SK-MEL-5 (cell line): ENCODE data around the gene ERFE. TPM values are rescaled to one million over a fixed set of nuclear protein-coding genes. Genes with fewer than 3 reads are reported as not detected.

Experiments used
- DNase-seq: peaks from one replicate; pipeline ENCODE4 v3.0.0-alpha.2; 2016; ENCODE audit warnings: low read depth, low spot score
- in situ Hi-C: cut with HindIII; loops from 2 replicates; pipeline ENCODE4 v1.10.0; 2016; ENCODE audit warnings: low sequenced_read_pairs, high pct_unique_total_duplicates, low pct_unique_long_range_greater_than_20kb
- total RNA-seq: library from RNA; depleted of rRNA; stranded (reverse); fragments of >200 nt; shearing (Covaris generic); gene quantifications from 2 replicates; pipeline ENCODE4 v1.2.3, GENCODE V29; 2014

Gene ERFE
- total RNA-seq, 1 experiment from 2014 or later = 29.3 TPM

GRCh38 chr2:238123991-238124470, 34.7 kb upstream of the ERFE start:
- no peak for DNase-seq
- in situ Hi-C loops = no loop called here

DNA sequence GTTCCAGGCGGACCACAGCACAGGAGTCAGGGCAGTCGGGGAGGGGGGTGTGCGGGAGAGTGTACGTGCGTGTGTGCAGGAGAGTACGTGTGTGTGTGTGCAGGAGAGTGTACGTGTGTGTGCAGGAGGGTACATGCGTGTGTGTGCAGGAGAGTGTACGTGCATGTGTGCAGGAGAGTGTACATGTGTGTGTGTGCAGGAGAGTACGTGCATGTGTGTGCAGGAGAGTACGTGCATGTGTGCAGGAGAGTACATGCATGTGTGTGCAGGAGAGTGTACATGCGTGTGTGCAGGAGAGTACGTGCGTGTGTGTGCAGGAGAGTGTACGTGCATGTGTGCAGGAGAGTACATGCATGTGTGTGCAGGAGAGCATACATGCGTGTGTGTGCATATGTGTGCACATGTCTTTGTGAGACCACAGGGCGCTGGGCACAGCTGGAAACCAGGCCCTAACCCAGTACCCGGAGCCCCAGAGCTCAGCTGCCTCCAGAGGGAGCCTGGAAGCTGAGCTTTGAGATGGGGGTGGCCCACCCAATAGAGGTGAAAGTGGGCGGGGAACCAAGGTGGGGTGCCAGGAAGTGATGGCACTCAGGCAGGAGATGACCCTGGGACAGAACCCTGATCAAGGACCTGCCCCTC, 34.2 kb upstream of the ERFE start:
- DNase-seq = no peak
- in situ Hi-C loops = no loop called here

DNA sequence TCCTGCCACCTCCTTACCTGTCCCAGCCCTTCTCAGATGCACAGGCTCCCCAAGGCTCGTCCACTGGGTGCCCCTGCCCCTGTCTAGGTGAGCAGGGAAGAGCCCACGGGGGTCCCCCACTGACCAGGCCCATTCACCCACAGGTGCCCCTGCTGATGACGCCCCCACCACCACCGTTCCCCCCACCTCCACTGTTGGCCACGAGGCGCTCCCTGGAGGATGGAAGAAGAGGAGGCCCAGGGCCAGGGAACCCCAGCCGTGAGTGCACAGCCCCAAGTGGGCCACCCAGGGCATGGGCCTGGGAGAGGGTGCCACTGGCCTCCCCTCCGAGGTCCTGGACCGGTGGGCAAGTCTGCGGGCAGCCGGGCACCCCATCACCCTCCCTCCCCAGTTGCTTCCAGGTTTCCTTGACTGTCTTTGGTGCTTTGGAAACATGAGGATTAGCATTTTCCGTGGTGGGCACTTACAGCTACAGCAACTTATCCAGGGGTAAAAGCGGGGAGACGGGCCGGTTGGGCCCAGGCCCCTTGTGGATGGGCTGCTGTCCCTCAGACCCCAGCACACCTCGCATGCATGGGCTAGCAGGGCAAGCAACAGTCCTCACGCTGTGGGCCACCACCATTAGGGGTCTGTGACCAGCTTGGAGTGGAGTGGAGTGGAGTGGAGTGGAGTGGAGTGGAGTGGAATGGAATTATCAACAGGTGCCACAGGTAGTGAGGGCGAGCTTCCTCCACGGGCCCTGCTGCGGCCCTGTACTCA, 33.5 kb upstream of the ERFE start:
- in situ Hi-C loops = no loop called here

GRCh38 chr2:238126338-238126737, 32.4 kb upstream of the ERFE start:
- in situ Hi-C loops = no loop called here
- no peak for DNase-seq

More for the DNA sequence above, 33.5 kb upstream of the ERFE start:
- DNase-seq = no peak

DNA sequence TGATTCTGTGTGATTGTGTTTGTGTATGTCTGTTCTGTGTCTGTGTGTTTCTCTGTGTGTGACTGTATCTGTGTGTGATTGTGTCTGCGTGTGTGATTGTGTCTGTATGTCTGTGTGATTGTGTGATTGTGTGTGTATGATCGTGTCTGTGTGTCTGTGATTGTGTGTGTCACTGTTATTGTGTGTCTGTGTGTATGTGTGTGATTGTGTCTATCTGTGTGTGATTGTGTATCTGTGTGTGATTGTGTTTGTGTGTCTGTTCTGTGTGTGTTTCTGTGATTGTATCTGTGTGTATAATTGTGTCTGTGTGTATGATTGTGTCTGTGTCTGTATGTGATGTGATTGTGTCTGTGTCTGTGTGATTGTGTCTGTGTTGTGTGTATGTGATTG, 32.0 kb upstream of the ERFE start:
- in situ Hi-C loops = no loop called here
- no peak for DNase-seq

GRCh38 chr2:238127165-238128060, 31.4 kb upstream of the ERFE start:
- peak; percentile 15 for DNase-seq
- in situ Hi-C loops = no loop called here

GRCh38 chr2:238128061-238128440, 30.7 kb upstream of the ERFE start:
- no peak for DNase-seq
- in situ Hi-C loops = no loop called here

DNA sequence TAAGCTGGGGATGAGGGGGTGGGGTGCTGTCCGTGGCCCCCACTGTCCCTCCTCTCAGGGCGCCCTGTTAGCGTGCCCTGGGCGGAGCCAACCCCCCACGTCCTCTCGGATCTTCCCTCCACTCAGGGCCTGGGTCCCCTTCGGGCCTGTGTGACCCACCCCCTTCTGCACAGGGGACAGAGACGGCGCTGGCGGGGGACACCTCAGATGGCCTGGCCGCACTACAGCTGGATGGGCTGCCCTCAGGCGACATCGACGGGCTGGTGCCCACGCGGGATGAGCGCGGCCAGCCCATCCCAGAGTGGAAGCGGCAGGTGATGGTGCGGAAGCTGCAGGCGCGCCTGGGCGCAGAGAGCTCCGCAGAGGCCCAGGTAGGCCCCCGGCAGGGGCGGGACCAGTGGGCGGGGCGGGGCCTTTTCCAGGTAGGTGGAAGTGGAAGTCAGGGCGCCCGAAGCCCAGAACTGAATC, 30.2 kb upstream of the ERFE start:
- DNase-seq = no peak
- in situ Hi-C loops = no loop called here

DNA sequence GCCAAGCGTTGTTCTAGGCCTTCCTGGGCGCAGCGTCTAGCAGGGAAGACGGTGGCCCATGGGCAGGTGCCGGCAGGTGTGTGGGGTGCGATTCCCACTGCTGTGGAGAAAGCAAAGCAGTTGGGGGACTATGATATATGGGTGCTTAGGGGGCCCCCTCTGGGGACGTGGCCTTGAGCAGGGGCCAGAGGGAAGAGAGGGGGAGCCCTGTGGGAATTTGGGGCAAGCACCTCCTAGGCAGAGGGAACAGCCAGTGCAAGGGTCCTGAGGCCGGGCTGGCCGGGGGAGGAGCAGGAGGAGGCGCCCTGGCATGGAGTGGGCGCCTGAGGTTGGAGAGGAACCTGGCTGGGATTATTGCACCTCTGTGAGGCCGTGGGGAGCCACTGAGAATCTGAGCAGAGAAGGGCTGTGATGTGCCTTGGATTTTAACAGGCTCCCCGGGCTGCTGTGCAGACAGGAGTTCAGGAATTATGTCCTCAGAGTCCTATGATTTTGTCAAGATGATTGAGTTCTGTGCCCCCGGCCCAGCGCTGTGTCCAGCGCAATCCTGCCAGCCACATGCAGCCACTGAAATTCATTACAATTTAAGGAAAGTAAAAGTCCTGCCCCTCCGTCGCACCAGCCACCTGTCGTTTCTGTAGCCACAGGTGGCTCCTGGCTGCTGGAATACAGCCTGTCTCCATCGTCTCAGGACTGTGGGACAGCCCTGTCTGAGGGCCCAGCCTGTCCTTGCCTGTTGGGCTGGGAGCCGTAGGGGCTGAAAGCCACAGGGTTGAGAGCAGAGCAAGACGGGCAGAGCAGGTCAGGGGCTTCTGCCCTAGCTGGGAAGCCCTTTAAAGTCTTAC, 29.4 kb upstream of the ERFE start:
- in situ Hi-C loops = no loop called here
- DNase-seq = no peak

- no peak for DNase-seq
- in situ Hi-C loops = no loop called here
These were observed 28.6 kb upstream of the ERFE start for GRCh38 chr2:238130111-238130695.

GRCh38 chr2:238130696-238131628, 27.8 kb upstream of the ERFE start:
- no peak for DNase-seq
- in situ Hi-C loops = no loop called here

DNA sequence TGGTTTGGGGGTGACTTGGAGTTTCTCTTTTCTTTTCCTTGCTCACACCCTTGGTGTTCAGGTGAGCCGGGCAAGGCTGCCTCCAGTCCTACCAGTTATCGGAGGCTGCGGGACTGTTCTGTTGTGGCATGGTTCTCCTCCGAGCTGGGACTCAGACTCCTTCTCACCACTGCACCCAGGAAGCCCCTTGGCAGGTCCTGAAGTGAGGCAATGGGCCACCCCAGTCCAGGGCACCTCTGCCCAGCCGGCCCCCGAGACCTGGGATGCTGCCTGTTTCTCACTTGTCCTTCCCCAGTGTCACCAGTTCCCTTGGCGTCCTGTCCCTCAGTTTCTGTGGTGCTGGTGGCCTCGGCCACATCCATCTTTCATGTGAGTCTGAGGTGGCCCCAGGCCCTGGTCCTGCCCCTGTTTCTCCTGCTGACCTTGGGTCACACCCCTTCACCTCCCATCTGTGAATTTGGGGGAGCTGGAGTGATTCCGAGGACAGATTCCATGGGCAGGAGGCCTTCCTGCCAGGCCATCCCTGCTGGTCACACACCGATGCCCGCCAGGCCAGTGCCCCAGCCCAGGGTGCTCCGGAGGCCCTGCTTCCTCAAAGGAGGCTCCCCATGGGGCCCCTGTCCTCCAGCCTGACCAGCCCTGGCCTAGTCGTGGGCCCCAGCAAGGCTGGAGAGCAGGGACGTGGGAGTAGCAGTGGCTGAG, 26.9 kb upstream of the ERFE start:
- no peak for DNase-seq
- in situ Hi-C loops = no loop called here

DNA sequence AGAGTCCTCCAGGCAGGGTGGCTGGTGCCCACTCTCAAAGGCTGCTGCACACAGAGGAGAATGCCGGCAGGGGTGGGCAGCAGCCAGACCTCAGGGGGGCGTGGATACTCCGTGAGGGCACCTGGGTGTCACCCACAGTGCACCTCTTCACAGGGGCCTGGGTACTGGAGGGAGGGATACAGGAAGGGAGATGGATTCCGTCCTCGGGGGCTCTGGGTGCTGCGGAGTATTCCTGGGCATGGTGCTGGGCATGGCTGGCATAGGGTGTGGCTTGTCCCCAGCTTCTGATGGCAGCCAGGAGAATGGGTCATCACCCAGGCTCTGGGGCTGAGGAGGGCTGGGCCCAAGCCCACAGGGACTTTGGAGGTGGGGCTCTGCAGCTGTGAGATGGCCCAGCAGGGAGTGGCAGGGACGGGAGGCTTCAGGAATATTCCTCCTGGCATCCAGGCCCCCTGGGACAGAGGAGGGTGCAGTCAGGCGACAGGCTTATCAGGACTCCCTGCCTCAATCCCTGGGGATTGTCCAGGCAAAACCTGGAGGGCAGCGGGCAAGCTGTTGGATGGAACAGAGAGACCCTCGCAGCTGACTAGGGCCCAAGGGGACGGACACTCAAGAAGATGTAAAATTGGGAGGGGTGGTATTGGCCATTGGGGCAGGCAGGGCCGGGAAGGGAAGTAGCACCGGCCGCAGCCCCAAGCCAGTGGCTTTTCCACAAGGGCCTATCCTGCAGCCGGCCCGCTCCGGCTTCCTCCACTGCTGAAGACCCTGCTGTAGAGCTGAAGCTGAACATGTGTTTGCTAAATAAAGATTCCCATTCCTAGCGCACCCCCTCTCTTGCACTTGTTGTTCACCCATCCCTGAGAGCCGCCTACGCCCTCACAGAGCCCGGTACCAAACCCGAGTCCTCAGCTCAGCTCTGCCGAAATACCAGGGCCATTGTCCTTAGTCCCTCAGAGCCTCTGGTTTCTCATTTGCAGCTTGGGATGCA, 26.0 kb upstream of the ERFE start:
- no peak for DNase-seq
- in situ Hi-C loops = no loop called here

- no peak for DNase-seq
- in situ Hi-C loops = no loop called here
These were observed 25.0 kb upstream of the ERFE start for GRCh38 chr2:238133499-238134392.
